Measurements from ENCODE around the gene SLC7A10. TPM values are rescaled to one million over a fixed set of nuclear protein-coding genes. Genes with fewer than 3 reads are reported as not detected.

The SLC7A10 gene
- total and polyA plus RNA-seq, 2 donors (not counting 1 experiment from before 2014, with no cell fraction given), result not detected

GRCh38 chr19:33217881-33218280 is 7.8 kb downstream of the SLC7A10 start:
- Histone ChIP-seq H4K20me1 (ENCODE audit: control insufficient read depth, extremely low read depth, insufficient read depth, low read length) (no peaks in the 10 kb centered on the region), H3K27me3 (ENCODE audit: control insufficient read depth, insufficient read depth, low read length) (no peaks in the 10 kb centered on the region), H3K27ac (ENCODE audit: insufficient read depth, low read length) (no peak overlapping the region), H3K79me2 (ENCODE audit: control insufficient read depth, insufficient read depth, low read length) (no peaks in the 10 kb centered on the region), H3K36me3 (ENCODE audit: control insufficient read depth, insufficient read depth, low read length) (no peaks in the 10 kb centered on the region), H3K9ac (ENCODE audit: insufficient read depth, low read length) (no peak overlapping the region), H3K4me2 (ENCODE audit: extremely low read depth, insufficient read depth, low read length) (no peak overlapping the region), H3K9me3 (ENCODE audit: control insufficient read depth, insufficient read depth, low read depth, low read length) (no peaks in the 10 kb centered on the region), H2AFZ (ENCODE audit: low read length) (no peak overlapping the region), H3K4me1 (ENCODE audit: control insufficient read depth, extremely low read depth, insufficient read depth, low read length) (no peaks in the 10 kb centered on the region), H3K4me3 (replicated peaks in 1 of 4; ENCODE audit: control extremely low read depth in 1 of 4, insufficient read depth in 1 of 4, low read depth in 3 of 4, low read length in 4 of 4) (no peak overlapping the region)
- DNase-seq (ENCODE audit: low read depth in 2 of 2), result no peak
- TF ChIP-seq CTCF (conservative IDR thresholded peaks at IDR 0.05 in 1 of 2, IDR thresholded peaks at IDR 0.05 in 1 of 2; ENCODE audit: low read depth in 1 of 2, low read length in 2 of 2) (no peak), EZH2 (IDR thresholded peaks at IDR 0.05; ENCODE audit: low read length, missing control alignments) (no peak)

DNA sequence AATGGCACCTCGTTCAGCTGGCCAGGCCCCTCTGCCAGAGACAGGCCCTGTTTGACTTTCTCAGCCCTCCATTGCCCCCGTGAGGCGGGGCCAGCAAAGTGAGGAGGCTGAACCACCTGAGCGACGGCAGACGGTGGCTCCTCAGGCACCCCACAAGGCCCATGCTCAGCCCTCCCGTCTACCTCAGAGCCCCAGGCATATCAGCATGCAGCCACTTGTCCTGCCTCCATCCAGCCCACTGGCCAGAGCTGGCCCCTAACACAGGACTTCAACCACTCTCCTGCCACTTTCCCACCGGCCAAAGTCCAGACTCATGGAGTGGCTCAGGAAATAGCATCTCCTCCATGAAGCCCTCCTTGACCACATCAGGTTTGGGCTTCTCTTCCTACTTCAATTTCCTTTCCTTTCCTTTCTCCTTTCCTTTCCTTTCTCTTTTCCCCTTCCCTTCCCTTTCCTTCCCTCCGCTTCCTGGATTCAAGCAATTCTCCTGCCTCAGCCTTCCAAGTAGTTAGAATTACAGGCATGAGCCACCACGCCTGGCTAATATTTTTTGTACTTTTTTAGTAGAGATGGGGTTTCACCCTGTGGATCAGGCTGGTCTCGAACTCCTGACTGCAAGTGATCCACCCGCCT is 9.3 kb downstream of the SLC7A10 start:
- H2AFZ ChIP-seq (ENCODE audit: low read length), result no peak overlapping the region
- no peaks in the 10 kb centered on the region for H3K9me3 ChIP-seq (ENCODE audit: control insufficient read depth, insufficient read depth, low read depth, low read length)
- H3K36me3 ChIP-seq (ENCODE audit: control insufficient read depth, insufficient read depth, low read length), result no peaks in the 10 kb centered on the region
- TF ChIP-seq CTCF (conservative IDR thresholded peaks at IDR 0.05 in 1 of 2, IDR thresholded peaks at IDR 0.05 in 1 of 2; ENCODE audit: low read depth in 1 of 2, low read length in 2 of 2), result no peak
- no peak for TF ChIP-seq EZH2 (IDR thresholded peaks at IDR 0.05; ENCODE audit: low read length, missing control alignments)
- no peaks in the 10 kb centered on the region for H4K20me1 ChIP-seq (ENCODE audit: control insufficient read depth, extremely low read depth, insufficient read depth, low read length)
- no peak overlapping the region for H3K4me2 ChIP-seq (ENCODE audit: extremely low read depth, insufficient read depth, low read length)
- no peak overlapping the region for H3K4me3 ChIP-seq (replicated peaks in 1 of 4; ENCODE audit: control extremely low read depth in 1 of 4, insufficient read depth in 1 of 4, low read depth in 3 of 4, low read length in 4 of 4)
- no peaks in the 10 kb centered on the region for H3K79me2 ChIP-seq (ENCODE audit: control insufficient read depth, insufficient read depth, low read length)
- H3K27me3 ChIP-seq (ENCODE audit: control insufficient read depth, insufficient read depth, low read length), result no peaks in the 10 kb centered on the region
- no peak for DNase-seq (ENCODE audit: low read depth in 2 of 2)
- H3K9ac ChIP-seq (ENCODE audit: insufficient read depth, low read length), result no peak overlapping the region
- H3K4me1 ChIP-seq (ENCODE audit: control insufficient read depth, extremely low read depth, insufficient read depth, low read length), result no peaks in the 10 kb centered on the region
- no peak overlapping the region for H3K27ac ChIP-seq (ENCODE audit: insufficient read depth, low read length)

DNA sequence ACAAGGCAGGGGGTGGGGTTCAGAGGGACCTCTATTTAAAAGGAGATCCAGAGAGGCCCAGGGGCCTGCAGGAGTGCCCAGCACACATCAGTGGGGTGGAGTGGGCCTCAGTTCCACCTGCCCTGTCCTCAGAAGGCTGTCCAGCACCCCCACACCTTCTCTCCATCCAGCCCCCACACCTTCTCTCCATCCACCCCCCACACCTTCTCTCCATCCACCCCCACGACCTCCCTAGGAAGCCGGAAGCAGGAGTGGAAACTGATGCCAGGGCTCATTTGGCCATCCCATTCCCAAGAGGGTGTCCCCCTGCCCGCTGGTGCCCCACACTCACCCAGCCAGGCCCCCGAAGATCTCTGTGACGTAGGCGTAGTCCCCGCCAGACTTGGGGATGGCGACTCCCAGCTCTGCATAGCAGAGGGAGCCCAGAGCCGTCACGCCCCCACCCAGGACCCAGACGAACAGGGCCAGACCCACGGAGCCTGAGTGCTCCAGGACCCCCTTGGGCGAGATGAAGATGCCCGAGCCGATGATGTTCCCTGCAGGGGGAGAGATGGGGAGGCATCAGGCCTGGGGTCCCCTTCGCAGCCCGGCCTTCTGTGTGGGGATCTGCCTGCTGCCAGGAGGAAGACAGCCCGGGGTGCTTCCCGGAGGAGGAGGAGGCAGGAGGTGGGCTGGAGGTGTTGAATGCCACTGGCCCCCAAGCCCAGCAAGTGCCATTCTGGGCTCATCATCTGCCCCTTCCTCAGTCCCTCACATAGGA is 10.0 kb downstream of the SLC7A10 start:
- no peak overlapping the region for H2AFZ ChIP-seq (ENCODE audit: low read length)
- TF ChIP-seq CTCF (conservative IDR thresholded peaks at IDR 0.05 in 1 of 2, IDR thresholded peaks at IDR 0.05 in 1 of 2; ENCODE audit: low read depth in 1 of 2, low read length in 2 of 2), result no peak
- no peak for TF ChIP-seq EZH2 (IDR thresholded peaks at IDR 0.05; ENCODE audit: low read length, missing control alignments)
- H3K4me1 ChIP-seq (ENCODE audit: control insufficient read depth, extremely low read depth, insufficient read depth, low read length), result no peaks in the 10 kb centered on the region
- H3K4me3 ChIP-seq (replicated peaks in 1 of 4; ENCODE audit: control extremely low read depth in 1 of 4, insufficient read depth in 1 of 4, low read depth in 3 of 4, low read length in 4 of 4), result no peak overlapping the region
- H3K27me3 ChIP-seq (ENCODE audit: control insufficient read depth, insufficient read depth, low read length), result no peaks in the 10 kb centered on the region
- H3K36me3 ChIP-seq (ENCODE audit: control insufficient read depth, insufficient read depth, low read length), result no peaks in the 10 kb centered on the region
- H3K9ac ChIP-seq (ENCODE audit: insufficient read depth, low read length), result no peak overlapping the region
- H3K4me2 ChIP-seq (ENCODE audit: extremely low read depth, insufficient read depth, low read length), result no peak overlapping the region
- no peaks in the 10 kb centered on the region for H4K20me1 ChIP-seq (ENCODE audit: control insufficient read depth, extremely low read depth, insufficient read depth, low read length)
- no peak for DNase-seq (ENCODE audit: low read depth in 2 of 2)
- H3K27ac ChIP-seq (ENCODE audit: insufficient read depth, low read length), result no peak overlapping the region
- H3K79me2 ChIP-seq (ENCODE audit: control insufficient read depth, insufficient read depth, low read length), result no peaks in the 10 kb centered on the region
- H3K9me3 ChIP-seq (ENCODE audit: control insufficient read depth, insufficient read depth, low read depth, low read length), result no peaks in the 10 kb centered on the region

Measured in fibroblast of lung (primary cell).